Dedifferentiated amniotic fluid mesenchymal stem cell (primary cell): ENCODE measurements around the gene SNUPN.
A peak's percentile ranks its signal among the peaks of the same experiment; 100 is the strongest.

Source experiments
- DNase-seq: peaks from one replicate; pipeline ENCODE4 v3.0.0-alpha.2; 2016; ENCODE audit errors: extremely low spot score

SNUPN gene

GRCh38 chr15:75654201-75654907 lies 28.8 kb upstream of the SNUPN start:
- no peak for DNase-seq

GRCh38 chr15:75653347-75653913 lies 27.9 kb upstream of the SNUPN start:
- DNase-seq = no peak

GRCh38 chr15:75651810-75652543 lies 26.5 kb upstream of the SNUPN start:
- DNase-seq = no peak

- DNase-seq = no peak
These were observed 25.6 kb upstream of the SNUPN start for GRCh38 chr15:75650908-75651809.

GRCh38 chr15:75649848-75650247 lies 24.3 kb upstream of the SNUPN start:
- no peak for DNase-seq

- DNase-seq = no peak
These were observed 23.7 kb upstream of the SNUPN start for GRCh38 chr15:75649045-75649761.

GRCh38 chr15:75648156-75649000 lies 22.9 kb upstream of the SNUPN start:
- no peak for DNase-seq

GRCh38 chr15:75647370-75648155 lies 22.0 kb upstream of the SNUPN start, which contains the start of gene SNX33:
Gene SNX33 (plus strand): TSS chr15:75647912. CDS start chr15:75649103, 1,191 bp downstream.
- peak; percentile 69 for DNase-seq

GRCh38 chr15:75646944-75647364 lies 21.4 kb upstream of the SNUPN start:
- no peak for DNase-seq

GRCh38 chr15:75646112-75646943 lies 20.8 kb upstream of the SNUPN start:
- DNase-seq = no peak

GRCh38 chr15:75644376-75644775 lies 18.9 kb upstream of the SNUPN start:
- DNase-seq = no peak

- DNase-seq = no peak
These were observed 16.1 kb upstream of the SNUPN start for GRCh38 chr15:75641603-75642002.

GRCh38 chr15:75641179-75641503 lies 15.6 kb upstream of the SNUPN start:
- no peak for DNase-seq

- no peak for DNase-seq
These were observed 15.1 kb upstream of the SNUPN start for GRCh38 chr15:75640483-75641178.

GRCh38 chr15:75639709-75640482 lies 14.4 kb upstream of the SNUPN start, which contains the start of gene IMP3:
Gene IMP3 (minus strand): TSS chr15:75640224. CDS start chr15:75640168, 56 bp downstream.
- DNase-seq = peak; percentile 98

- DNase-seq = no peak
These were observed 13.7 kb upstream of the SNUPN start for GRCh38 chr15:75639191-75639708.
